AG09319 (cell line): ENCODE measurements around the gene RRAGD.
A peak's percentile ranks its signal among the peaks of the same experiment; 100 is the strongest.

Experiments
- DNase-seq: peaks from one replicate; pipeline ENCODE4 v3.0.0-alpha.2; 2010; ENCODE audit warnings: low read depth; ENCODE audit errors: extremely low read depth
- TF ChIP-seq, protein P1 (sequence below): IDR thresholded peaks from 2 replicates; pipeline ENCODE4 v1.5.1; 2011; ENCODE audit warnings: low read depth, mild to moderate bottlenecking, inconsistent platforms, low read length, moderate library complexity

The RRAGD gene

DNA sequence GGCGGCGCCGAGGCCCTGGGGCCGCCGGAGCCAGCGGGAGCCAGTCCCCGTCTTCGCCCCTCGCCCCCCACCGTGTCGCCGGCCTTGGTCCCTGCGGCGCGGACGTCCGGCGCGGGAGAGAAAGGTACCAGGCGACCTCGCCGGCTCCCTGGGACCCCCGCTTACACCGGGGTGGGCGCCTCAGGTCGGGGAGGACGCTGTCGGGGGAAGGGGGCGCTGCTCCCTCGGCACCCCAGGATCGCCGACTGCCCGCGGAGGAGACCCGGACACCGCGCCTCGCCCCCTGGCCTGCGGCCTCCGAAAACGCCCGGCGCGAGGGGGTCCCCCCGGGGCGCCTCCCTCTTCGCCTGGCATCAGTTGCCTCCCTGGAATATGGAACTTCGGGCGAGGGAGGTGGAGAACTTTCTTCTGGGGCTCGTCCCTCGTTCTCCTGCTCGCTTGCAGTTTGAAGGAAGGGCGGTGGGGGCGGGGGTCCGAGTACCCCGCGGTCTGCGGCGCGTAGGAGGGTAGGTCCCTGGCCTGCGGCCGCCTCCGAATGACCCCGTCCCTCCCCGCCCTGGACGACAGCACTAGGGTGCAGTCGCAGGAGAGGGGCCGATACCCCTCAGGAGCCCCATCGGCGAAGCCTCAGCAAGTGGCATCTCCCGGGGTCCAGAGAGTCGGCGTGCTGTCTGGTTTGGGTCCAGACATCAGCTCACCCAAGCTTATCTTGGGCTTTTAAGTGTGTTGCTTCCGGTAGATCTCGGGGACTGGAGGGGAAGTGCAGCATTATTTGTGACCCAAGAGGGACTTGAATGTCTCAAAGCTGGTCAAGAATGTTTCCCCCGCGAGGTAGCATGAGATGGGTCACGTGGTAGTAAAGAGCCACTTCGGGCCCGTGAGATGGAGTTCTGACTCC, 21.4 kb upstream of the RRAGD start:
- TF ChIP-seq, protein P1, sequence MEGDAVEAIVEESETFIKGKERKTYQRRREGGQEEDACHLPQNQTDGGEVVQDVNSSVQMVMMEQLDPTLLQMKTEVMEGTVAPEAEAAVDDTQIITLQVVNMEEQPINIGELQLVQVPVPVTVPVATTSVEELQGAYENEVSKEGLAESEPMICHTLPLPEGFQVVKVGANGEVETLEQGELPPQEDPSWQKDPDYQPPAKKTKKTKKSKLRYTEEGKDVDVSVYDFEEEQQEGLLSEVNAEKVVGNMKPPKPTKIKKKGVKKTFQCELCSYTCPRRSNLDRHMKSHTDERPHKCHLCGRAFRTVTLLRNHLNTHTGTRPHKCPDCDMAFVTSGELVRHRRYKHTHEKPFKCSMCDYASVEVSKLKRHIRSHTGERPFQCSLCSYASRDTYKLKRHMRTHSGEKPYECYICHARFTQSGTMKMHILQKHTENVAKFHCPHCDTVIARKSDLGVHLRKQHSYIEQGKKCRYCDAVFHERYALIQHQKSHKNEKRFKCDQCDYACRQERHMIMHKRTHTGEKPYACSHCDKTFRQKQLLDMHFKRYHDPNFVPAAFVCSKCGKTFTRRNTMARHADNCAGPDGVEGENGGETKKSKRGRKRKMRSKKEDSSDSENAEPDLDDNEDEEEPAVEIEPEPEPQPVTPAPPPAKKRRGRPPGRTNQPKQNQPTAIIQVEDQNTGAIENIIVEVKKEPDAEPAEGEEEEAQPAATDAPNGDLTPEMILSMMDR, result no peak
- DNase-seq, result no peak

DNA sequence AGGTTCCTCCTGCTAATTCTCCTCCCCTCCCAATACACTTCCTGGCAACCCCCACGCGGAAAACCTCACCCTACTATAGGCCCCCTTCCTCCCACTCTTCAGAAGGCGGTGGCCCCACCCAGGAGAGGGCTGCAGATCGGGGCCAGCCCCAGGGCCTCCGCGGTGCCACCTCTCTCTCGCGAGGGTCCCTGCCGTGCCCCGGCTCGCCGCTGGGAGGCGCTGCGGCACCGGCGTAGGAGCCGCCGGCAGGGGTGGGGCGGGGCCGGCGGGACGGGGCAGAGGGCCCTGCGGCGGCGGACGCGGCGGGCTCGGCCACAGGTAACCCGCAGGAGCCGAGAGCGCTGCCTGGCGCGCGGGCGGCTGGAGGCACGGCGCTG, 20.8 kb upstream of the RRAGD start, which contains the start of gene ANKRD6:
Gene ANKRD6, plus strand, starts transcription at position 278 of the 377 bp plus-strand sequence. CDS start 133,825 bp downstream, outside the sequence.
- TF ChIP-seq, protein P1, result peak; percentile 59
- DNase-seq, result no peak

DNA sequence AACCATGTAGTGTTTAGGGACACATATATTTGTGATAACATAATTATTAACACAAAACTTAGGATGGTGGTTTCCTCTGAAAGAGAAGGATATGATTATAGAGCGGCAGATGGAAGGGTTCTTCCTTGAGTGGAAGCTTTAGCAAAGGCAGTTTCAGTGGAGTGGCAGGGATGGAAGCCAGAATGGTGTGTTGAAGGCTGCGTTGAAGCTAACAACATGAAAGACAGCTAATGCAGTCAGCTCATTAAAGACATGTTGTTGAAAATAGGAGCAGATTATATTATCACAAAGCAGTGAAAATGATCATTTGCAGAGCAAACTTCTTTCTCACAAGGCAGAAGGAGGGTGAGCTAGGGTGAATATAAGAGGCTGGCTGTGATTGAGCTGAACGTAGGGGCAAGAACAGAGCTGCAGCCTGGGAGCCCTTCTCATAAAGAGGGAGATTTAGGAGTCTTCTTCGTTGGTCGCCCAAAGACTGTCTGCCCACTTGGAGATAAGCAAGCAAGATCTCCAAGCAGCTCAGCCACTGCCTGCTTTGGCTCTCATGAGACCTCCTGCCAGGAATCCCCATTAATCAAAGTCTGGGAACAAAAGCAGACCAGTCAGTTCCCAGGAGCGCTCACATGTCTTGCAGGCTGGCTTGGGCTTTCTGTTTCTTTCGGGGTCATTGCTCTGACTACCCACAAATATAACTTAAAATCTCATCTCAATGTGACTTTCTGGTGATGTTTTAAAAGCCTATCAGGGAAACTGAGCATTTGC, 18.3 kb upstream of the RRAGD start:
- DNase-seq, result no peak
- TF ChIP-seq, protein P1, result no peak

DNA sequence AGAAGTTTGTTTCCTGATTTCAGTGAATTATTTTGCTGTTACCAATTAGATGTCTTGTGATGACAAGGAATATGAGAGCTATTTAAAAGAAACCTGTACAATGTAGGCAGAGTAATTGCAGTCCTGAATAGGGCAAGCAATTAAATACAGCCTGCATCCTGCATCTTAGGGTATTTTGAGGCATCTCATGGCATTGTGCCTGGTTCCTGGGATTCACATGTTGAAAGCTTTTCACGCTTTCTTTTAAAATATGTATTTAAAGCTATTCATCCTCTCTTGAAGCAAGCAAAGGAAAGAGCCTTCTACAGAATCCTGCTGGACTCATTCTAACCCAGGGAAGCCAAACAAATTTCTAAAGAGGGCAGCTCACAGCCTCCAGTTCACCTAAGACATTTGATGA, 4.7 kb upstream of the RRAGD start:
- DNase-seq, result no peak
- TF ChIP-seq, protein P1, result no peak

DNA sequence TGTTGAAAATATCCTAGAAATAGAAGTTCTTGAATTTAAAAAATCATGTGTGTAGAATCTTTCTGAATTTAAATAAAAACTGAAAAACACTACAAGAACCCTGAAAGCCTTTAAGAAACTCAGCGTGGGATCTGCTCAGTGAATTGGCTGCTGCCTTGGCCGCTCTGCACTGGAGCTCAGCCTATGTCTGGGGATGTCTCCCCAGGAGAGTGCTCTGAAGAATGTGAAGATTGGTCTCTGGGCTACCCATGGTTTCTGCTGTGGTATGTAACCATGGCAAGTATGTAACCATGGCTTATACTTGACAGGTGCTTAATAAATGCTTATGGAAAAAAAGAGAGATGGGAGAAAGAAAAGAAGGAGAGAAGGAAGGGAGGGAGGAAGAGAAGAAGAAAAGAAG, 3.1 kb upstream of the RRAGD start:
- DNase-seq, result no peak
- TF ChIP-seq, protein P1, result no peak

DNA sequence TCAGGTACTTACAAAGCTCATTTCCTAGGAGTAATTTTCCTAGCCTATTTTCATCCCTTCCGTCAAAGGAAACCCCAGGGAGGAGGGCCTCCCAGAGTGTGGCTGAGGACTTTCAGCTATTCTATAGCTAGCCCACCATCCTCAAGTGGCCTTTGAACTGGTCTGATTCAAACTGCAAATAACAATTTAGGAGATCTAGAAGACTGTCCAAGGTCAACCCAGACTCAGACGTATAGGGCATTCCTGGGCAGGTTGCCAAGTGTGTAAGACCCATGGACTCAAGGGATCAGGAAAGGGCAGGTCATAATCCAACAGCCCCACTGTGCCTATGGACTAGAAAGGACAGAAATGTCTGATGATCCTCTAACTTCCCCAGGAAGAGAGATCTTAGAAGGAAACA, 2.1 kb upstream of the RRAGD start:
- DNase-seq, result no peak
- TF ChIP-seq, protein P1, result no peak

DNA sequence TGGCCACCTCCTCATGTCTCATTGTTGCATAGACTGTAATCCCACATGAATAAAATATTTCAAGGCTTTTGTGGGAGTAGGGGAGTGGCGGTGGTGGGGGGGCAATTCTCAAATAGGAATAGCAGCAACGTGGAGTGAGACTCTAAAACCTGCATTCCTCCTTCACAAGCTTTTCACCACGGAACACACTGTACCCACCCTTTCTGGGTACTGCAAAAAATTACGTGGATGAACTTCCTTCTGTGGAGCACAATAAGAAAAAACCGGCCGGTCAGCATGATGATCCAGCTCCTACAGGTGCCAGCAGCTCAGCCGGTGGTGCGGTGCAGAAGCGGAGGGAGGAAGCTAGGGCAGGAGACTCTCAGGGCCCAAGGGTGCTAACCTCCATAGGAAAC, 930 bp upstream of the RRAGD start:
- DNase-seq, result no peak
- TF ChIP-seq, protein P1, result no peak
